PC-9 (cell line): Measurements from ENCODE around the gene SPEF1. TPM values are rescaled to one million over a fixed set of nuclear protein-coding genes. Genes with fewer than 3 reads are reported as not detected.
"Not testable (repeated sequence)": the region's sequence is repeated elsewhere in the genome, so short reads cannot be mapped to it uniquely, and the experiment has no call there.

Experiments used
- Bru-seq: library from RNA; stranded (reverse); fragments of 400-500 nt; gene quantifications from one replicate; lab custom pipeline; 2021; lab: Mats Ljungman, UMichigan
- BruChase-seq, 2 experiments: library from RNA; stranded (reverse); fragments of 400-500 nt; gene quantifications; one replicate each; lab custom pipeline; 2021; lab: Mats Ljungman, UMichigan
- BruUV-seq: library from RNA; stranded (reverse); fragments of 400-500 nt; replicated peaks from 2 replicates; lab custom pipeline; 2021; lab: Mats Ljungman, UMichigan
- CTCF ChIA-PET: fragments of 300-600 bp; sonication (Branson Sonifier 250); formaldehyde crosslinking; loops from one replicate; lab custom pipeline; 2022; ENCODE audit warnings: antibody characterized with exemption; lab: Charles Lee
- POLR2A ChIA-PET: fragments of 300-600 bp; sonication (Branson Sonifier 250); formaldehyde crosslinking; loops from one replicate; lab custom pipeline; 2022; ENCODE audit warnings: antibody characterized with exemption; ENCODE audit not compliant: unreplicated experiment; lab: Charles Lee
- DNase-seq, 2 experiments: peaks; one replicate each; pipeline versions ENCODE4 v3.0.0 to v3.0.0-alpha.2; 2015 to 2022; ENCODE audit warnings: mixed read lengths in 1 of 2
- H2AFZ ChIP-seq: fragments of 200-600 bp; sonication (generic); 2 replicates; pipeline ENCODE4 v1.8.1; 2017; ENCODE audit warnings: antibody characterized with exemption
- H3F3A ChIP-seq: fragments of 200-600 bp; sonication (generic); 2 replicates; pipeline ENCODE4 v1.8.1; 2017; ENCODE audit warnings: antibody characterized with exemption, mild to moderate bottlenecking, low read depth; ENCODE audit not compliant: insufficient read depth
- H3K27ac ChIP-seq: fragments of 200-600 bp; sonication (generic); 2 replicates; pipeline ENCODE4 v1.6.1; 2016; ENCODE audit warnings: mixed run types
- H3K27me3 ChIP-seq: fragments of 200-600 bp; sonication (generic); 2 replicates; pipeline ENCODE4 v1.6.1; 2016; ENCODE audit warnings: low read depth, mixed run types; ENCODE audit not compliant: insufficient read depth
- H3K36me3 ChIP-seq: fragments of 200-600 bp; sonication (generic); 2 replicates; pipeline ENCODE4 v1.6.1; 2016; ENCODE audit warnings: low read depth, mixed run types
- H3K4me1 ChIP-seq: fragments of 200-600 bp; sonication (generic); replicated peaks from 2 replicates; pipeline ENCODE4 v1.6.1; 2016; ENCODE audit warnings: mixed run types; ENCODE audit not compliant: insufficient read depth
- H3K4me2 ChIP-seq: fragments of 200-600 bp; sonication (generic); 2 replicates; pipeline ENCODE4 v1.6.1; 2017; ENCODE audit warnings: mixed run types
- H3K4me3 ChIP-seq: fragments of 200-600 bp; sonication (generic); 2 replicates; pipeline ENCODE4 v1.6.1; 2016; ENCODE audit warnings: mixed run types
- H3K79me2 ChIP-seq: fragments of 200-600 bp; sonication (generic); 2 replicates; pipeline ENCODE4 v1.6.1; 2017; ENCODE audit warnings: low read depth, mixed run types
- H3K9me2 ChIP-seq: fragments of 200-600 bp; sonication (generic); 2 replicates; pipeline ENCODE4 v1.8.1; 2017; ENCODE audit warnings: mild to moderate bottlenecking; ENCODE audit not compliant: insufficient read depth
- H3K9me3 ChIP-seq: fragments of 200-600 bp; sonication (generic); 2 replicates; pipeline ENCODE4 v1.8.1; 2016; ENCODE audit warnings: low read depth; ENCODE audit not compliant: insufficient read depth
- H4K20me1 ChIP-seq: fragments of 200-600 bp; sonication (generic); 2 replicates; pipeline ENCODE4 v1.8.1; 2017; ENCODE audit not compliant: insufficient read depth
- EZH2 ChIP-seq: fragments of 200-600 bp; sonication (generic); IDR thresholded peaks from 2 replicates; pipeline ENCODE4 v1.8.0; 2017; ENCODE audit warnings: antibody characterized with exemption, low read depth
- intact Hi-C: fragments of 100-400 bp; cut with micrococcal nuclease; formaldehyde crosslinking; loops from one replicate; pipeline ENCODE4 v1.10.0; 2022; ENCODE audit not compliant: unreplicated experiment
- long read RNA-seq: library from polyadenylated mRNA; stranded (forward); transcript quantifications from one replicate; pipeline ENCODE4 v2.0.0, GENCODE V29; 2022
- total RNA-seq: library from RNA; stranded (reverse); gene quantifications from 2 replicates; pipeline ENCODE4 v1.2.3, GENCODE V29; 2021
- TF ChIP-seq, protein P1 (sequence below): fragments of 200-600 bp; sonication (generic); conservative IDR thresholded peaks from 2 replicates; pipeline ENCODE4 v1.6.1; 2017; ENCODE audit warnings: mixed run types, antibody characterized with exemption, mild to moderate bottlenecking, moderate library complexity

Gene SPEF1, protein sequence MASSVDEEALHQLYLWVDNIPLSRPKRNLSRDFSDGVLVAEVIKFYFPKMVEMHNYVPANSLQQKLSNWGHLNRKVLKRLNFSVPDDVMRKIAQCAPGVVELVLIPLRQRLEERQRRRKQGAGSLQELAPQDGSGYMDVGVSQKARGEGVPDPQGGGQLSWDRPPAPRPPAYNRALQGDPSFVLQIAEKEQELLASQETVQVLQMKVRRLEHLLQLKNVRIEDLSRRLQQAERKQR
- 2.6 and 2.7 TPM in 2 replicates for total RNA-seq
- Bru-seq, nascent RNA: percentile 42 among the genes with signal in this experiment
- BruChase-seq, experiment 1, labeled RNA remaining after a 2-hour chase: percentile 36 among the genes with signal in this experiment
- percentile 47 among the genes with signal in this experiment for BruChase-seq, experiment 2, labeled RNA remaining after a 6-hour chase
- long read RNA-seq, transcript SPEF1-201 (7 exons, 1,580 nt): major isoform, 6 of 7 reads
- long read RNA-seq, partial matches to known transcripts: 1 of 7 reads
- long read RNA-seq, other reads (novel, unspliced or antisense): 0 of 7 reads

DNA sequence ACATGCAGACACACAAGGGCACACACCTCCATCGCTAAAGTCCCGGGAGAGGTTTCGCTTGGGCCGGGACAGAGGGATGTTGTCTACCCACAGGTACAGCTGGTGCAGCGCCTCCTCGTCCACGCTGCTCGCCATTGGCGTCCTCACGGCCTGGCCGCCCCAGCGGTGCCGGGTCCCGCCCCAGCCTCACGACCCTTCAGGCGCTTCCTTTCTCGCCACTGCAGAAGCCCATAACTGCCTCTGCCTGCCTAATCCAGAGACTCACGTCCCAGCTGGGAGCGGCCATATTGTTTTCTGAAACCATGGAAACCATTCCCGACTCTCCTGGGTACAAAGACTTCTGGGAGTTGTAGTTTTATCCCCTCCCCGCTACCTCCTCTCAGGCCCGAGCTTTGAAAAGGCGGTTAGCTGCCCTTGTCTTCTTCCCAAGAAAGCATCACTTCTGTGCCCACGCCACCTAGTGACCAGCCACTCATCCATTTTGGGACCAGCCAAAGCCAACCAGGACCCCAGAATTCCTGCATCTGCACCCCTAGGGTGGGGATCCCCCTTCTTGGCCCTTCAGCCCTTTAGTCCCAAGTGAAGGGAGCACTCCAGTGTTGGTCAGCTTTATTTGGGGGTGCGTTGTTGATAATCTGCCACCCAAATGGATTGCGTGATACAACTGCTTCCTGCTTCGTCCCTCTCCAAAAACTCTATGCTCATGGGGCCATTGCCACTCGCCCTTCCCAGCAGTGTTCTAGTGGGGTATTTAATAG is at the start of gene SPEF1:
Gene SPEF1 (minus strand): TSS at position 296 of the 758 bp plus-strand sequence. CDS start 161 bp downstream, at position 135.
- ChIA-PET CTCF (interaction anchor here (0.9 to 1.6 kb wide), 4 partner anchors 13 to 218 kb away, joined by 3 to 7 read pairs (median 5); partner anchors contain the start of gene ADISSP), POLR2A (interaction anchor here (0.5 to 0.8 kb wide), 3 partner anchors 13 to 819 kb away, joined by 3 to 5 read pairs (median 3); partner anchors contain the start of genes ADISSP and AP5S1)
- peak; percentile 85 to 94 for DNase-seq
- Histone ChIP-seq H3K36me3 (no peaks in the 10 kb centered on the region), H2AFZ (peak within 1 kb of the TSS; percentile 71), H3K9me2 (no peaks in the 10 kb centered on the region), H3K27me3 (no peaks in the 10 kb centered on the region), H3K4me1 (peaks cover 34% of the 10 kb centered on the region), H3K4me2 (peak within 1 kb of the TSS; percentile 84), H3K4me3 (peak within 1 kb of the TSS; percentile 65), H3F3A (peaks cover 16% of the 10 kb centered on the region; the same call in 1 of the 2 replicates), H3K27ac (no peak within 1 kb of the TSS), H4K20me1 (peaks cover 38% of the 10 kb centered on the region), H3K9me3 (no peaks in the 10 kb centered on the region), H3K79me2 (peaks cover 30% of the 10 kb centered on the region)
- intact Hi-C loops: loop anchor here (1.0 to 10.0 kb wide), 6 partner anchors 13 to 323 kb away; partner anchors contain the start of gene RNF24
- no TSS peak for BruUV-seq
- TF ChIP-seq EZH2: no peak
- TF ChIP-seq, protein P1, sequence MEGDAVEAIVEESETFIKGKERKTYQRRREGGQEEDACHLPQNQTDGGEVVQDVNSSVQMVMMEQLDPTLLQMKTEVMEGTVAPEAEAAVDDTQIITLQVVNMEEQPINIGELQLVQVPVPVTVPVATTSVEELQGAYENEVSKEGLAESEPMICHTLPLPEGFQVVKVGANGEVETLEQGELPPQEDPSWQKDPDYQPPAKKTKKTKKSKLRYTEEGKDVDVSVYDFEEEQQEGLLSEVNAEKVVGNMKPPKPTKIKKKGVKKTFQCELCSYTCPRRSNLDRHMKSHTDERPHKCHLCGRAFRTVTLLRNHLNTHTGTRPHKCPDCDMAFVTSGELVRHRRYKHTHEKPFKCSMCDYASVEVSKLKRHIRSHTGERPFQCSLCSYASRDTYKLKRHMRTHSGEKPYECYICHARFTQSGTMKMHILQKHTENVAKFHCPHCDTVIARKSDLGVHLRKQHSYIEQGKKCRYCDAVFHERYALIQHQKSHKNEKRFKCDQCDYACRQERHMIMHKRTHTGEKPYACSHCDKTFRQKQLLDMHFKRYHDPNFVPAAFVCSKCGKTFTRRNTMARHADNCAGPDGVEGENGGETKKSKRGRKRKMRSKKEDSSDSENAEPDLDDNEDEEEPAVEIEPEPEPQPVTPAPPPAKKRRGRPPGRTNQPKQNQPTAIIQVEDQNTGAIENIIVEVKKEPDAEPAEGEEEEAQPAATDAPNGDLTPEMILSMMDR: peak; percentile 75

DNA sequence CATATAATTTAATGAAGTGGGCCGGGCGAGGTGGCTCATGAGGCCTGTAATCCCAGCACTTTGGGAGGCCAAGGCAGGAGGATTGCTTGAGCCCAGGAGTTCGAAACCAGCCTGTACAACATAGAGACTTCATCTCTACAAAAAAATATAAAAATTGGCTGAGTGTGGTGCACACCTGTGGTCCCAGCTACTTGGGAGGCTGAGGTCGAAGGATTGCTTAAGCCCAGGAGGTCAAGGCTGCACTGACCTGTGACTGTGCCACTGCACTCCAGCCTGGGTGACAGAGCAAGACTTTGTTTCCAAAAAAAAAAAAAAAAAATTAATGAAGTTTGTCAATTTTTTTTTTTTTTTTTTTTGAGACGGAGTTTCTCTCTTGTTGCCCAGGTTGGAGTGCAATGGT is 48.6 kb upstream of the SPEF1 start:
- CTCF ChIA-PET: interaction anchor here (0.7 kb wide), 1 partner anchor 120 kb away, joined by 3 read pairs; no protein-coding TSS in a partner anchor
- H3F3A ChIP-seq, DNase-seq, H3K27me3 ChIP-seq, H3K79me2 ChIP-seq, BruUV-seq, H3K27ac ChIP-seq, H3K36me3 ChIP-seq, intact Hi-C loops, H2AFZ ChIP-seq, H4K20me1 ChIP-seq, H3K4me2 ChIP-seq, H3K9me3 ChIP-seq, POLR2A ChIA-PET, H3K4me3 ChIP-seq, H3K9me2 ChIP-seq, H3K4me1 ChIP-seq: not testable (repeated sequence)

DNA sequence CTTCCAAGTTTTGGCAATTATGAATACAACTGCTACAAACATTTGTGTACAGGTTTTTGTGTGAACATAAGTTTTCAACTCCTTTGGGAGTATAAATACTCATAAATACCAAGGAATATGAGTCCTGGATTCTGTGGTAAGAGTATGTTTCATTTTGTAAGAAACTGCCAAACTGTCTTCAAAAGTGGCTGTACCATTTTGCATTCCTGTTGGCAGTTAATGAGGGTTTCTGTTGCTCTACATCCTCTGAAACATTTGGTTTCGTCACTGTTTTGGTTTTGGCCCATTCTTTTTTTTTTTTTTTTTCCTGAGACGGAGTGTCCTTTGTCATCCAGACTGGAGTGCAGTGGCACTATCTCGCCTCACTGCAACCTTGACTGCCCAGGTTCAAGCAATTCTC is 47.5 kb upstream of the SPEF1 start:
- TF ChIP-seq, protein P1: no peak
- no peak for TF ChIP-seq EZH2
- H3K4me2 ChIP-seq: no peak overlapping the region
- CTCF ChIA-PET: no interaction called here
- DNase-seq: no peak
- peaks cover 4% of the 10 kb centered on the region; the same call in 1 of the 2 replicates for H3F3A ChIP-seq
- intact Hi-C loops: no loop called here
- no peaks in the 10 kb centered on the region for H3K27me3 ChIP-seq
- BruUV-seq: no TSS peak
- no peak overlapping the region for H3K27ac ChIP-seq
- no peaks in the 10 kb centered on the region for H3K36me3 ChIP-seq
- POLR2A ChIA-PET: no interaction called here
- no peaks in the 10 kb centered on the region for H4K20me1 ChIP-seq
- no peak overlapping the region for H2AFZ ChIP-seq
- no peaks in the 10 kb centered on the region for H3K9me3 ChIP-seq
- no peaks in the 10 kb centered on the region for H3K9me2 ChIP-seq
- H3K79me2 ChIP-seq: no peaks in the 10 kb centered on the region
- no peaks in the 10 kb centered on the region for H3K4me1 ChIP-seq
- no peak overlapping the region for H3K4me3 ChIP-seq
